HEK293 (cell line): ENCODE results near the gene CIITA.

Source experiments
- GFI1B ChIP-seq: fragments of 450-650 bp; formaldehyde crosslinking; IDR thresholded peaks from 2 replicates; pipeline ENCODE4 v1.5.1; 2016; ENCODE audit warnings: missing biosample characterization, missing genetic modification characterization
- SP2 ChIP-seq: fragments of 450-650 bp; formaldehyde crosslinking; IDR thresholded peaks from 2 replicates; pipeline ENCODE4 v1.5.1; 2016; ENCODE audit warnings: missing biosample characterization, missing genetic modification characterization
- YY2 ChIP-seq: fragments of 450-650 bp; formaldehyde crosslinking; IDR thresholded peaks from 2 replicates; pipeline ENCODE4 v1.5.1; 2016; ENCODE audit warnings: missing biosample characterization, missing genetic modification characterization
- ZBTB8A ChIP-seq: fragments of 450-650 bp; formaldehyde crosslinking; IDR thresholded peaks from 2 replicates; pipeline ENCODE4 v1.5.1; 2016; ENCODE audit warnings: missing biosample characterization, missing genetic modification characterization
- ZNF561 ChIP-seq: fragments of 450-650 bp; IDR thresholded peaks from 2 replicates; pipeline ENCODE4 v1.5.1; 2018; ENCODE audit warnings: missing biosample characterization, missing genetic modification characterization, borderline replicate concordance
- ZNF768 ChIP-seq: fragments of 450-650 bp; formaldehyde crosslinking; IDR thresholded peaks from 2 replicates; pipeline ENCODE4 v1.5.1; 2018; ENCODE audit warnings: missing biosample characterization, mild to moderate bottlenecking, missing genetic modification characterization
- TF ChIP-seq, protein P1 (sequence below): fragments of 450-650 bp; formaldehyde crosslinking; IDR thresholded peaks from 2 replicates; pipeline ENCODE4 v1.5.1; 2016; ENCODE audit warnings: missing biosample characterization, missing genetic modification characterization
- TF ChIP-seq, protein P2 (sequence below): fragments of 450-650 bp; formaldehyde crosslinking; conservative IDR thresholded peaks from 2 replicates; pipeline ENCODE4 v1.5.1; 2016; ENCODE audit warnings: low read depth, missing biosample characterization, missing genetic modification characterization

DNA sequence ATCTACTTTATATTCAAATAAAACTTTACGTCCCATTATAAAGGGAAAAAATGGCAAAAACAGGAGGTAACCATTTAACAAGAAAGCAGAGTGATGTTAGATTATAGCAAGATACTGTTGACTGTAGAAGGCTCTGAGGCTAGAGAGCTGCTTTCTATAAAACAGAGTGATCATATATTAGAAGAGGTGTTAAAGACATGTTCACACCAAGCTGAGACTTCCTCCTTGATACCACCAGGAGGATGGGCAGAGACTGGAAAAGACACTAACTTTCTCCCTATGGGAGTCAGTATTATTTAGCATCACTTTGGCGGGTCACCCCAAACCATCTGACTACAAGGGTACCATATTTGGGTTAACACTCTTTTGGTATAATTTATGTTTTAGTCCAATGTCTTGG, 687 bp upstream of the CIITA start:
- TF ChIP-seq, protein P1, sequence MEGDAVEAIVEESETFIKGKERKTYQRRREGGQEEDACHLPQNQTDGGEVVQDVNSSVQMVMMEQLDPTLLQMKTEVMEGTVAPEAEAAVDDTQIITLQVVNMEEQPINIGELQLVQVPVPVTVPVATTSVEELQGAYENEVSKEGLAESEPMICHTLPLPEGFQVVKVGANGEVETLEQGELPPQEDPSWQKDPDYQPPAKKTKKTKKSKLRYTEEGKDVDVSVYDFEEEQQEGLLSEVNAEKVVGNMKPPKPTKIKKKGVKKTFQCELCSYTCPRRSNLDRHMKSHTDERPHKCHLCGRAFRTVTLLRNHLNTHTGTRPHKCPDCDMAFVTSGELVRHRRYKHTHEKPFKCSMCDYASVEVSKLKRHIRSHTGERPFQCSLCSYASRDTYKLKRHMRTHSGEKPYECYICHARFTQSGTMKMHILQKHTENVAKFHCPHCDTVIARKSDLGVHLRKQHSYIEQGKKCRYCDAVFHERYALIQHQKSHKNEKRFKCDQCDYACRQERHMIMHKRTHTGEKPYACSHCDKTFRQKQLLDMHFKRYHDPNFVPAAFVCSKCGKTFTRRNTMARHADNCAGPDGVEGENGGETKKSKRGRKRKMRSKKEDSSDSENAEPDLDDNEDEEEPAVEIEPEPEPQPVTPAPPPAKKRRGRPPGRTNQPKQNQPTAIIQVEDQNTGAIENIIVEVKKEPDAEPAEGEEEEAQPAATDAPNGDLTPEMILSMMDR (tag by site-specific recombination), result no peak
- TF ChIP-seq ZNF561, result no peak
- no peak for TF ChIP-seq GFI1B (tag by site-specific recombination)
- no peak for TF ChIP-seq ZNF768 (tag by site-specific recombination)
- TF ChIP-seq, protein P2, sequence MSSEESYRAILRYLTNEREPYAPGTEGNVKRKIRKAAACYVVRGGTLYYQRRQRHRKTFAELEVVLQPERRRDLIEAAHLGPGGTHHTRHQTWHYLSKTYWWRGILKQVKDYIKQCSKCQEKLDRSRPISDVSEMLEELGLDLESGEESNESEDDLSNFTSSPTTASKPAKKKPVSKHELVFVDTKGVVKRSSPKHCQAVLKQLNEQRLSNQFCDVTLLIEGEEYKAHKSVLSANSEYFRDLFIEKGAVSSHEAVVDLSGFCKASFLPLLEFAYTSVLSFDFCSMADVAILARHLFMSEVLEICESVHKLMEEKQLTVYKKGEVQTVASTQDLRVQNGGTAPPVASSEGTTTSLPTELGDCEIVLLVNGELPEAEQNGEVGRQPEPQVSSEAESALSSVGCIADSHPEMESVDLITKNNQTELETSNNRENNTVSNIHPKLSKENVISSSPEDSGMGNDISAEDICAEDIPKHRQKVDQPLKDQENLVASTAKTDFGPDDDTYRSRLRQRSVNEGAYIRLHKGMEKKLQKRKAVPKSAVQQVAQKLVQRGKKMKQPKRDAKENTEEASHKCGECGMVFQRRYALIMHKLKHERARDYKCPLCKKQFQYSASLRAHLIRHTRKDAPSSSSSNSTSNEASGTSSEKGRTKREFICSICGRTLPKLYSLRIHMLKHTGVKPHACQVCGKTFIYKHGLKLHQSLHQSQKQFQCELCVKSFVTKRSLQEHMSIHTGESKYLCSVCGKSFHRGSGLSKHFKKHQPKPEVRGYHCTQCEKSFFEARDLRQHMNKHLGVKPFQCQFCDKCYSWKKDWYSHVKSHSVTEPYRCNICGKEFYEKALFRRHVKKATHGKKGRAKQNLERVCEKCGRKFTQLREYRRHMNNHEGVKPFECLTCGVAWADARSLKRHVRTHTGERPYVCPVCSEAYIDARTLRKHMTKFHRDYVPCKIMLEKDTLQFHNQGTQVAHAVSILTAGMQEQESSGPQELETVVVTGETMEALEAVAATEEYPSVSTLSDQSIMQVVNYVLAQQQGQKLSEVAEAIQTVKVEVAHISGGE (tag by site-specific recombination), result no peak
- TF ChIP-seq ZBTB8A (tag by site-specific recombination), result no peak
- no peak for TF ChIP-seq SP2 (tag by site-specific recombination)
- TF ChIP-seq YY2, result no peak
